Measurements from ENCODE around the gene ATRN.

DNA sequence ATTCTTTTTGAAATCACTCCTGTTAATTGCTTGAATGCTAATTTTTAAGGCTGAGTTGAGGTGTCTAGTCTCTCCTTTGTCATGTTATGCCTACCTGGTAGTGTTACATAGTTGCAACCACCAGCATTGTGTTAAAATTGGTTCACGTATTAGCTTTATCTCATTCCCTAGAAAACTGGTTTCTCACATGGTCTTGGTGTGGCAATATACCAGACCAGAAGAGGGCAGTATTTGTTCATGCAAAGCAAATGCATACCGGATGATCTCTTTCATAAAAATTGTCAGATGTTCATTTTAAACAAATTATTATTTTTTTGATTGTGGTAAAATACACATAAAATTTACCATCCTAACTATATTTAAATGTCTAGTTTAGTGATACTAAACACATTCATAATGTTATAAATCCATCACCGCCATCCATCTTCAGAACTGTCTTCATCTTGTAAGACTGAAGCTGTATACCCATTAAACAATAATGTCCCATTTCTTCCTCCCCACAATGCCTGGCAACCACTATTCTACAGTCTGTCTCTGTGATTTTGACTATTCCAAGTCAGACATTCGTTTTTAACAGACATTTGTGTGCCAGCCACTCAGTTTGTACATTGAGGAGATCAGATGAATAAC, 92.8 kb downstream of the ATRN start:
- TF ChIP-seq POLR2A (IDR thresholded peaks at IDR 0.05; ENCODE audit: control extremely low read depth in 1 of 2, low read depth in 2 of 2, low read length in 2 of 2) (no peak), CHD1 (IDR thresholded peaks at IDR 0.05; ENCODE audit: low read depth, low read length) (no peak), CBX5 (IDR thresholded peaks at IDR 0.05; ENCODE audit: low read depth, low read length) (no peak), RAD21 (IDR thresholded peaks at IDR 0.05 in 1 of 2, conservative IDR thresholded peaks at IDR 0.05 in 1 of 2; ENCODE audit: low read depth in 2 of 2, low read length in 2 of 2) (peak; percentile 82 to 86), BCL11A (IDR thresholded peaks at IDR 0.05; ENCODE audit: low read depth in 2 of 2, low read length in 2 of 2) (no peak), RFX5 (IDR thresholded peaks at IDR 0.05; ENCODE audit: borderline replicate concordance, low read depth, low read length) (no peak), EZH2 (IDR thresholded peaks at IDR 0.05; ENCODE audit: low read depth, low read length, severe bottlenecking) (no peak), POLR2AphosphoS5 (IDR thresholded peaks at IDR 0.05; ENCODE audit: low read depth, low read length) (no peak)
- TF ChIP-seq, protein P1, sequence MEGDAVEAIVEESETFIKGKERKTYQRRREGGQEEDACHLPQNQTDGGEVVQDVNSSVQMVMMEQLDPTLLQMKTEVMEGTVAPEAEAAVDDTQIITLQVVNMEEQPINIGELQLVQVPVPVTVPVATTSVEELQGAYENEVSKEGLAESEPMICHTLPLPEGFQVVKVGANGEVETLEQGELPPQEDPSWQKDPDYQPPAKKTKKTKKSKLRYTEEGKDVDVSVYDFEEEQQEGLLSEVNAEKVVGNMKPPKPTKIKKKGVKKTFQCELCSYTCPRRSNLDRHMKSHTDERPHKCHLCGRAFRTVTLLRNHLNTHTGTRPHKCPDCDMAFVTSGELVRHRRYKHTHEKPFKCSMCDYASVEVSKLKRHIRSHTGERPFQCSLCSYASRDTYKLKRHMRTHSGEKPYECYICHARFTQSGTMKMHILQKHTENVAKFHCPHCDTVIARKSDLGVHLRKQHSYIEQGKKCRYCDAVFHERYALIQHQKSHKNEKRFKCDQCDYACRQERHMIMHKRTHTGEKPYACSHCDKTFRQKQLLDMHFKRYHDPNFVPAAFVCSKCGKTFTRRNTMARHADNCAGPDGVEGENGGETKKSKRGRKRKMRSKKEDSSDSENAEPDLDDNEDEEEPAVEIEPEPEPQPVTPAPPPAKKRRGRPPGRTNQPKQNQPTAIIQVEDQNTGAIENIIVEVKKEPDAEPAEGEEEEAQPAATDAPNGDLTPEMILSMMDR (IDR thresholded peaks at IDR 0.05; ENCODE audit: control extremely low read depth in 1 of 3, insufficient read depth in 1 of 3, low read depth in 1 of 3, low read length in 3 of 3), result peak in 2 of 3 experiments; percentile 67 to 75; a peak in 3 of 4 replicates
- TF ChIP-seq, protein P2, sequence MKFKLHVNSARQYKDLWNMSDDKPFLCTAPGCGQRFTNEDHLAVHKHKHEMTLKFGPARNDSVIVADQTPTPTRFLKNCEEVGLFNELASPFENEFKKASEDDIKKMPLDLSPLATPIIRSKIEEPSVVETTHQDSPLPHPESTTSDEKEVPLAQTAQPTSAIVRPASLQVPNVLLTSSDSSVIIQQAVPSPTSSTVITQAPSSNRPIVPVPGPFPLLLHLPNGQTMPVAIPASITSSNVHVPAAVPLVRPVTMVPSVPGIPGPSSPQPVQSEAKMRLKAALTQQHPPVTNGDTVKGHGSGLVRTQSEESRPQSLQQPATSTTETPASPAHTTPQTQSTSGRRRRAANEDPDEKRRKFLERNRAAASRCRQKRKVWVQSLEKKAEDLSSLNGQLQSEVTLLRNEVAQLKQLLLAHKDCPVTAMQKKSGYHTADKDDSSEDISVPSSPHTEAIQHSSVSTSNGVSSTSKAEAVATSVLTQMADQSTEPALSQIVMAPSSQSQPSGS (IDR thresholded peaks at IDR 0.05; ENCODE audit: low read length), result no peak
- TF ChIP-seq, protein P3, sequence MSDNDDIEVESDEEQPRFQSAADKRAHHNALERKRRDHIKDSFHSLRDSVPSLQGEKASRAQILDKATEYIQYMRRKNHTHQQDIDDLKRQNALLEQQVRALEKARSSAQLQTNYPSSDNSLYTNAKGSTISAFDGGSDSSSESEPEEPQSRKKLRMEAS (IDR thresholded peaks at IDR 0.05), result no peak

All from H1 (cell line).